HuH-7.5 (cell line): ENCODE results near the gene ZNF320.
"Not testable (repeated sequence)": the region's sequence is repeated elsewhere in the genome, so short reads cannot be mapped to it uniquely, and the experiment has no call there.

Experiments
- DNase-seq: peaks from one replicate; pipeline ENCODE4 v3.0.0; 2011; ENCODE audit warnings: low spot score

ZNF320 gene

GRCh38 chr19:52897138-52897935, at the start of gene ZNF320:
Gene ZNF320, minus strand, starts transcription at chr19:52897635. Its CDS starts 7,380 bp downstream, at chr19:52890255.
- DNase-seq: peak; percentile 79

- no peak for DNase-seq
Observed at GRCh38 chr19:52946322-52947310, 49.2 kb upstream of the ZNF320 start.

- DNase-seq: no peak
Observed at GRCh38 chr19:52945652-52946321, 48.4 kb upstream of the ZNF320 start.

- not testable (repeated sequence) for DNase-seq
Observed at GRCh38 chr19:52944703-52945493, 47.5 kb upstream of the ZNF320 start.

DNA sequence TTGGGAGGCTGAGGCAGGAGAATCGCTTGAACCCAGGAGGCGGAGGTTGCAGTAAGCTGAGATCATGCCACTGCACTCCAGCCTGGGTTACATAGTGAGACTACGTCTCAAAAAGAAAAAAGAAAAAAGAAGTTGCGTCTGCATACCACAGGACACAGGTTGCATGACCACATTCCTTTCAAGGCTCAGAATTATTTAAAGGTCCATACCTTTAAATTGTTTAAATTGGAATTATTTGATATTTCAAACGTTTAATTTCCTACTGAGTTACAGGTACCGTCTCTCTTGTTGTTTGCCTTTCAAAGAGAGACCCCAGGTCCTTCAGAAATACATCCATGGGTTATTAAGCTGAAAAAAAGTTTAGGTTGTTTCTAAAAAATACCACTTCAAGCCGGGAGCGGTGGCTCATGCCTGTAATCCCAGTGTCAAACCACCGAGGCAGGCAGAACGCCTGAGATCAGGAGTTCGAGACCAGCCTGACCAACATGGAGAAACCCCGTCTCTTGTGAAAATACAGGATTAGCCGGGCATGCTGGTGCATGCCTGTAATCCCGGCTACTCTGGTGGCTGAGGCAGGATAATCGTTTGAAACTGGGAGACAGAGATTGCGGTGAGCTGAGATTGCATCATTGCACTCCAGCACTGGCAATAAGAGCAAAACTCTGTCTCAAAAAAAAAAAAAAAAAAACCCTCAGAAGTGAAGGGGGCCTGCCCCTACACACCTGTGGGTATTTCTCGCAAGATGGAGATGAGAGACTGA, 46.6 kb upstream of the ZNF320 start:
- no peak for DNase-seq

DNA sequence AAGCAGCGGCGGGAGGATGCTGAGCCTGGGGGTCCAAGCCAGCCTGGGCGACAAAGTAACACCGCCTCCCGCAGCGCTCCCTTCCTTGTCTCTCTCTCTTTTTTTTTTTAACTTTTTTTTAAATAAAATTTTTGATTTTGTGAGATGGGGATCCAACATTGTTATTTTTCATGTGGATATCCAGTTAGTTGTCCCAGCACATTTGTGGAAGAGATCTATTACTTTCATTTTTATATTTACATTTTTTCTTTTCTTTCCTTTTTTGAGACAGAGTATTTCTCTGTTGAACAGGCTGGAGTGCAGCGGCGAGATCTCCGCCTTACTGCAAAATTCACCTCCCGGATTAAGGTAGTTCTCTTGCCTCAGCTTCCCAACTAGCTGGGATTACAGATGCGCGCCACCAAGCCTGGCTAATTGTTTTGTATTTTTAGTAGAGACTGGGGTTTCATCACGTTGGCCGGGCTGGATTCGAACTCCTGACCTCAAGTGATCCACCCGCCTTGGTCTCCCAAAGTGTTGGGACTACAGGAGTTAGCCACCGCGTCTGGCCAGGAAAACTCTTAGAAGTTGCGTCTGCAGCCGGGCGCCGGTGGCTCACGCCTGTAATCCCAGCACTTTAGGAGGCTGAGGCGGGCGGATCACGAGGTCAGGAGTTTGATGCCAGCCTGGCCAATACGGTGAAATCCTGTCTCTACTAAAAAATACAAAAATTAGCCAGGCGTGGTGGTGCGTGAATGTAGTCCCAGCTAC, 45.9 kb upstream of the ZNF320 start:
- no peak for DNase-seq

GRCh38 chr19:52942386-52943133, 45.1 kb upstream of the ZNF320 start:
- DNase-seq: peak; percentile 61

DNA sequence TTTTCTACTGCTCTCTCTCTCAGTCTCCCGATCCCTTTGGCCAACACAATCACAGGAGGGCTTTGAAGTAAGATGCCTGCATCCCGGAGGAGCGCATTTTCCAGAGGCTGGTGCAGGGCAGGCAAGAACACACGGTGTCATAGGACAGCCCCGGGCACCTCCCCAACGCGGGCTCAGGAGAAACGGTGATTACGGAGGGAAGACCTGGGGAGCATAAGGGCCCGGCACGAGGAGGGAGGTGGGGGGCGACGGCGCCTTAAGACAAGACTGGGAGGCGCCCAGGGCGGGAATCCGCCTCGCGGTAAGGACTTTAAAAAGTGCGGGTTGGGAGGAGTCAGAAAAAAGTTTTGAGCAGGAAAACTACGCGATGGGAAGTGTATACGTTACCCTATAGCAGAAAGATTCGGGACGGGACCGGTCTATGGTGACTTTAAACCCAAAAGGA, 44.5 kb upstream of the ZNF320 start:
- no peak for DNase-seq

DNA sequence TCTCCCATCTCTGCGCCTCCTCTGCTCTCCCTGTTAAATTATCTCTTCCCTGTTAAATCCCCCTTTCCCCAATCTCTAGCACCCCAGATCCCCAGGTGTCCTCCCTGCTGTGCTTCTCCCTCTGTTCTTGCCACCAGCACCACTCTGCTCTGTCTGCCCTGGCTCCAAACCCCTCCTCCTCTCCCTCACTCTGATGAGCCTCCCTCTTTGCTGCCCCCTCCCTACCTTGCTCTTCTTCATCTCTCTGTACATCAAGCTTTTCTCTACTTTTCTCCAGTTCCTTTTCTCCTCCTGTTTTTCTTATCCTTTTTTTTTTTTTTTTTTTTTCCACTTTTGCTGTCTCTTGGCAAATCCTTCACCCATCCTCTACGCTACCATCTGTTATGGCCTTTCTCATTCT, 44.1 kb upstream of the ZNF320 start:
- DNase-seq: not testable (repeated sequence)

- not testable (repeated sequence) for DNase-seq
Observed at GRCh38 chr19:52940905-52941304, 43.5 kb upstream of the ZNF320 start.

GRCh38 chr19:52938761-52939160, 41.3 kb upstream of the ZNF320 start:
- DNase-seq: no peak

- DNase-seq: no peak
Observed at GRCh38 chr19:52936954-52937325, 39.5 kb upstream of the ZNF320 start.

DNA sequence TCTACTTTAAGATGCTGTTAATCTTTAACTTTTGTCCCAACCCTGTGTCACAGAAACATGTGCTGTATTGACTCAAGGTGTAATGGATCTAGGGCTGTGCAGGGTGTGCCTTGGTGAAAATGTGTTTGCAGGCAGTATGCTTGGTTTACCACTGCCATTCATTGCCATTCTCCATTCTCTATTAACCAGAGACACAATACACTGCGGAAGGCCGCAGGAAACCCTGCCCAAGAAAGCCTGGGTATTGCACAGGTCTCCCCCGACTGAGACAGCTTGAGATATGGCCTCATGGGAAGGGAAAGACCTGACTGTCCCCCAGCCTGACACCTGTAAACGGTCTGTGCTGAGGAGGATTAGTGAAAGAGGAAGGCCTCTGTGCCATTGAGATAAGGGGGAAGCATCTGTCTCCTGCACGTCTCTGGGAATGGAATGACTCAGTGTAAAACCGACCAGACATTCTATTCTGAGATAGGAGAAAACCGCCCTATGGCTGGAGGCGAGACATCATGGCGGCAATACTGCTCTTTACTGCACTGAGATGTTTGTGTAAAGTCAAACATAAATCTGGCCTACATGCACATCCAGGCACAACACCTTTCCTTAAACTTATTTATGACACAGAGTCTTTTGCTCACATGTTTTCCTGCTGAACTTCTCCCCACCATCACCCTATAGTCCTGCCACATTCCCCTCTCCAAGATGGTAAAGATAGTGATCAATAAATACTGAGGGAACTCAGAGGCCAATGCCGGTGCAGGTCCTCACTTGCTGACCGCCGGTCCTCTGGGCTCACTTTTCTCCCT, 38.9 kb upstream of the ZNF320 start:
- DNase-seq: no peak

- no peak for DNase-seq
Observed at GRCh38 chr19:52935434-52935833, 38.0 kb upstream of the ZNF320 start.

DNA sequence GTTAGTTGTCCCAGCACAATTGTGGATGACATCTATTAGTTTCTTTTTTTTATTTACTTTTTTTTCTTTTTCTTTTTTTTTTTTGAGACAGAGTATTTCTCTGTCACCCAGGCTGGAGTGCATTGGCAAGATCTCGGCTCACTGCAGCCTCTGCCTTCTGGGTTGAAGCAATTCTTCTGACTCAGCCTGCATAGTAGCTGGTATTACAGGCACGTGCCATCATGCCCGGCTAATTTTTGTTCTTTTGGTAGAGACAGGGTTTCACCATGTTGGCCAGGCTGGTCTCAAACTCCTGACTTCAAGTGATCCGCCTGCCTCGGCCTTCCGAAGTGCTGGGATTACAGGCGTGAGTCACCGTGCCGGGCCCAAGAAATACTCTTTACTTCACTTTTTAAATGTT, 27.2 kb upstream of the ZNF320 start:
- not testable (repeated sequence) for DNase-seq

GRCh38 chr19:52923778-52924593, 26.6 kb upstream of the ZNF320 start:
- no peak for DNase-seq
